SHP77 (cell line): Measurements from ENCODE around the gene PKP3.
"Not testable (repeated sequence)": the region's sequence is repeated elsewhere in the genome, so short reads cannot be mapped to it uniquely, and the experiment has no call there.

Source experiments
- DNase-seq, 2 experiments: peaks; one replicate each; lab custom pipeline; 2025; lab: John Stamatoyannopoulos, UW

Gene PKP3

GRCh38 chr11:396948-397548 lies 3.0 kb downstream of the PKP3 start:
- peak in 1 of 2 experiments; percentile 50 for DNase-seq

GRCh38 chr11:398826-399225 lies 4.8 kb downstream of the PKP3 start:
- DNase-seq = no peak

- no peak for DNase-seq
Measured at GRCh38 chr11:399731-400211, 5.8 kb downstream of the PKP3 start.

GRCh38 chr11:400241-400689 lies 6.3 kb downstream of the PKP3 start:
- DNase-seq = no peak

GRCh38 chr11:401196-401595 lies 7.2 kb downstream of the PKP3 start:
- not testable (repeated sequence) for DNase-seq

GRCh38 chr11:403021-403760 lies 9.2 kb downstream of the PKP3 start:
- DNase-seq = no peak

GRCh38 chr11:403761-404431 lies 9.9 kb downstream of the PKP3 start:
- no peak for DNase-seq

GRCh38 chr11:404551-405264 lies 10.7 kb downstream of the PKP3 start:
- DNase-seq = no peak

GRCh38 chr11:405323-405953 lies 11.4 kb downstream of the PKP3 start:
- no peak for DNase-seq

- DNase-seq = no peak
Measured at GRCh38 chr11:405954-406795, 12.2 kb downstream of the PKP3 start.

GRCh38 chr11:406796-407650 lies 13.0 kb downstream of the PKP3 start:
- DNase-seq = peak in 1 of 2 experiments; percentile 43

GRCh38 chr11:407651-408123 lies 13.7 kb downstream of the PKP3 start:
- DNase-seq = no peak

GRCh38 chr11:408154-409007 lies 14.4 kb downstream of the PKP3 start:
- DNase-seq = no peak

- no peak for DNase-seq
Measured at GRCh38 chr11:409008-409599, 15.1 kb downstream of the PKP3 start.

GRCh38 chr11:409600-410483 lies 15.8 kb downstream of the PKP3 start:
- no peak for DNase-seq

GRCh38 chr11:410711-411110 lies 16.7 kb downstream of the PKP3 start:
- DNase-seq = not testable (repeated sequence)

- not testable (repeated sequence) for DNase-seq
Measured at GRCh38 chr11:411520-411919, 17.5 kb downstream of the PKP3 start.
